Body of pancreas (tissue), 4 donors: ENCODE results near the gene IL4R. TPM values are rescaled to one million over a fixed set of nuclear protein-coding genes. Genes with fewer than 3 reads are reported as not detected.

Experiments used
- ATAC-seq: fragments of 150-250 bp; one replicate; pipeline ENCODE4 v1.9.1; 2016
- DNase-seq, 4 donors: peaks; one replicate each; pipeline ENCODE4 v3.0.0-alpha.2; 2019
- H3K27ac ChIP-seq, 4 donors: fragments of 200-600 bp; sonication (generic); 1 replicate in 3 of 4; 2 replicates in 1 of 4; pipeline versions ENCODE4 v1.5.1 to v1.6.1; 2016 to 2019; ENCODE audit warnings: mild to moderate bottlenecking in 1 of 4, mixed read lengths in 1 of 4, moderate library complexity in 1 of 4
- H3K27me3 ChIP-seq, 2 donors: fragments of 200-600 bp; sonication (generic); one replicate each; pipeline ENCODE4 v1.6.0; 2016; ENCODE audit warnings: mild to moderate bottlenecking in 1 of 2
- H3K36me3 ChIP-seq, 2 donors: fragments of 200-600 bp; sonication (generic); replicated peaks in 1 of 2; 2 replicates each; pipeline ENCODE4 v1.5.1; 2016; ENCODE audit warnings: low read depth in 2 of 2; ENCODE audit not compliant: insufficient read depth in 1 of 2
- H3K4me1 ChIP-seq: fragments of 200-600 bp; sonication (generic); one replicate; pipeline ENCODE4 v1.6.0; 2016
- H3K4me3 ChIP-seq, 2 donors: fragments of 200-600 bp; sonication (generic); 1 replicate in 1 of 2; 2 replicates in 1 of 2; pipeline ENCODE4 v1.5.1; 2016 to 2019
- H3K9me3 ChIP-seq, 3 donors: fragments of 200-600 bp; sonication (generic); 1 replicate in 2 of 3; 2 replicates in 1 of 3; pipeline ENCODE4 v1.5.1; 2016
- CTCF ChIP-seq, 7 experiments: fragments of 450-650 bp in 4 of 7; fragments of 200-600 bp in 3 of 7; sonication (generic) in 3 of 7; IDR thresholded peaks; one replicate each; pipeline ENCODE4 v1.5.1; 2016 to 2019; ENCODE audit warnings: antibody characterized with exemption in 7 of 7
- POLR2A ChIP-seq, 3 donors: fragments of 450-650 bp; IDR thresholded peaks; one replicate each; pipeline ENCODE4 v1.6.1; 2016; ENCODE audit warnings: antibody characterized with exemption in 3 of 3, mild to moderate bottlenecking in 2 of 3
- WGBS, 2 donors: methylation state at CpG; one replicate each; pipeline ENCODE4 v1.1.5; 2017; 5-methylcytosine and 5-hydroxymethylcytosine counted together
- intact Hi-C: fragments of 100-400 bp; cut with DNase I; formaldehyde crosslinking; loops from one replicate; pipeline ENCODE4 v1.15.1; 2023
- total RNA-seq, 2 donors: library from RNA; depleted of rRNA; stranded (reverse); fragments of >200 nt; gene quantifications; one replicate each; pipeline ENCODE4 v1.1.0, GENCODE V29; 2016

The IL4R gene
- total RNA-seq, 2 donors from 2014 or later: 29.7 to 236 TPM

- Histone ChIP-seq H3K4me1 (peaks cover 70% of the 10 kb centered on the region), H3K4me3 (no peak overlapping the region), H3K36me3 (no peaks in the 10 kb centered on the region), H3K27ac (peak overlapping the region in 3 of 4 donors; percentile 63 to 91 (median 79)), H3K9me3 (no peaks in the 10 kb centered on the region), H3K27me3 (no peaks in the 10 kb centered on the region)
- intact Hi-C loops: no loop called here
- WGBS, 2 donors: 77 to 90% methylated on average over 11 to 13 of the region's 13 CpGs
- ATAC-seq (no peak), DNase-seq (no peak)
- no peak for TF ChIP-seq CTCF (IDR thresholded peaks at IDR 0.05)
- TF ChIP-seq POLR2A (IDR thresholded peaks at IDR 0.05): no peak
Observed at GRCh38 chr16:27323781-27324561, 10.2 kb downstream of the IL4R start.

GRCh38 chr16:27324851-27325301 is 11.1 kb downstream of the IL4R start:
- Histone ChIP-seq H3K27ac (peak overlapping the region in 3 of 4 donors; percentile 79 to 91 (median 83)), H3K27me3 (no peaks in the 10 kb centered on the region), H3K4me1 (peaks cover 70% of the 10 kb centered on the region), H3K36me3 (no peaks in the 10 kb centered on the region), H3K4me3 (no peak overlapping the region), H3K9me3 (no peaks in the 10 kb centered on the region)
- no peak for ATAC-seq
- TF ChIP-seq CTCF (IDR thresholded peaks at IDR 0.05) (no peak), POLR2A (IDR thresholded peaks at IDR 0.05) (no peak)
- WGBS, 2 donors: 78 to 91% methylated on average over 12 of the region's 12 CpGs
- DNase-seq: no peak
- intact Hi-C loops: no loop called here

GRCh38 chr16:27325736-27326135 is 12.0 kb downstream of the IL4R start:
- H3K36me3 ChIP-seq: no peaks in the 10 kb centered on the region
- DNase-seq (no peak), ATAC-seq (no peak)
- intact Hi-C loops: no loop called here
- WGBS, 2 donors: 89 to 94% methylated on average over 8 of the region's 8 CpGs
- peak overlapping the region in 3 of 4 donors; percentile 78 to 91 (median 83) for H3K27ac ChIP-seq
- TF ChIP-seq POLR2A (IDR thresholded peaks at IDR 0.05): no peak
- TF ChIP-seq CTCF (IDR thresholded peaks at IDR 0.05): no peak
- no peaks in the 10 kb centered on the region for H3K27me3 ChIP-seq
- H3K4me1 ChIP-seq: peaks cover 65% of the 10 kb centered on the region
- H3K9me3 ChIP-seq: no peaks in the 10 kb centered on the region
- H3K4me3 ChIP-seq: no peak overlapping the region

- no peaks in the 10 kb centered on the region for H3K36me3 ChIP-seq
- no peak overlapping the region for H3K4me3 ChIP-seq
- intact Hi-C loops: no loop called here
- no peak for TF ChIP-seq CTCF (IDR thresholded peaks at IDR 0.05)
- no peaks in the 10 kb centered on the region for H3K9me3 ChIP-seq
- no peaks in the 10 kb centered on the region for H3K27me3 ChIP-seq
- ATAC-seq: no peak
- 85 to 91% methylated on average over 6 of the region's 6 CpGs for WGBS, 2 donors
- H3K27ac ChIP-seq: peak overlapping the region; percentile 78 to 91 (median 82)
- no peak for DNase-seq
- peaks cover 60% of the 10 kb centered on the region for H3K4me1 ChIP-seq
Observed at GRCh38 chr16:27326251-27326650, 12.5 kb downstream of the IL4R start.
